Measurements from ENCODE around the gene C2orf81. TPM values are rescaled to one million over a fixed set of nuclear protein-coding genes. Genes with fewer than 3 reads are reported as not detected.

The C2orf81 gene
- total RNA-seq, 4 donors from 2014 or later: 0.22 to 0.76 (median 0.59) TPM

- H3K4me1 ChIP-seq: peaks cover 0 to 33% (median 12%) of the 10 kb centered on the region in 3 donors
- intact Hi-C loops (cut with DNase I): no loop called here
- DNase-seq: no peak
- peak overlapping the region in 3 of 4 donors; percentile 20 to 49 (median 34) for H3K4me3 ChIP-seq
- peak overlapping the region in 3 of 4 donors; percentile 47 to 66 (median 61) for H3K27ac ChIP-seq
- no peaks in the 10 kb centered on the region for H3K27me3 ChIP-seq
- H3K9me3 ChIP-seq: no peaks in the 10 kb centered on the region
- H3K36me3 ChIP-seq: peaks cover 15 to 58% (median 40%) of the 10 kb centered on the region in 3 donors
- 70 to 85% methylated on average over 5 of the region's 8 CpGs for WGBS, 2 donors
- no peak for TF ChIP-seq POLR2A (IDR thresholded peaks at IDR 0.05)
- no peak for TF ChIP-seq CTCF (IDR thresholded peaks at IDR 0.05)
These were observed 47.4 kb downstream of the C2orf81 start for GRCh38 chr2:74373985-74374384.

GRCh38 chr2:74373221-74373676 lies 48.2 kb downstream of the C2orf81 start:
- Histone ChIP-seq H3K36me3 (peaks cover 20 to 65% (median 48%) of the 10 kb centered on the region in 3 donors), H3K4me1 (peaks cover 0 to 33% (median 12%) of the 10 kb centered on the region in 3 donors), H3K4me3 (peak overlapping the region in 1 of 4 donors; percentile 49), H3K27ac (peak overlapping the region in 3 of 4 donors; percentile 46 to 66 (median 47)), H3K9me3 (no peaks in the 10 kb centered on the region), H3K27me3 (no peaks in the 10 kb centered on the region)
- no peak for DNase-seq
- intact Hi-C loops (cut with DNase I): no loop called here
- TF ChIP-seq CTCF (IDR thresholded peaks at IDR 0.05): no peak
- no peak for TF ChIP-seq POLR2A (IDR thresholded peaks at IDR 0.05)
- WGBS, 2 donors: 40 to 90% methylated on average over 1 to 3 of the region's 5 CpGs

GRCh38 chr2:74372674-74373073 lies 48.7 kb downstream of the C2orf81 start:
- no peak for DNase-seq
- Histone ChIP-seq H3K4me3 (no peak overlapping the region), H3K9me3 (no peaks in the 10 kb centered on the region), H3K27me3 (no peaks in the 10 kb centered on the region), H3K27ac (no peak overlapping the region), H3K4me1 (peaks cover 0 to 33% (median 12%) of the 10 kb centered on the region in 3 donors), H3K36me3 (peaks cover 23 to 66% (median 49%) of the 10 kb centered on the region in 3 donors)
- TF ChIP-seq CTCF (IDR thresholded peaks at IDR 0.05): no peak
- TF ChIP-seq POLR2A (IDR thresholded peaks at IDR 0.05): no peak
- intact Hi-C loops (cut with DNase I): no loop called here
- WGBS, 2 donors: 38 to 72% methylated on average over 6 of the region's 6 CpGs

- Histone ChIP-seq H3K9me3 (no peaks in the 10 kb centered on the region), H3K27me3 (no peaks in the 10 kb centered on the region), H3K27ac (no peak overlapping the region), H3K4me3 (no peak overlapping the region), H3K36me3 (peaks cover 35 to 66% (median 52%) of the 10 kb centered on the region in 3 donors), H3K4me1 (peaks cover 0 to 33% (median 12%) of the 10 kb centered on the region in 3 donors)
- TF ChIP-seq CTCF (IDR thresholded peaks at IDR 0.05) (no peak), POLR2A (IDR thresholded peaks at IDR 0.05) (no peak)
- intact Hi-C loops (cut with DNase I): no loop called here
- 96 to 97% methylated on average over 3 to 9 of the region's 9 CpGs for WGBS, 2 donors
- no peak for DNase-seq
These were observed 50.0 kb downstream of the C2orf81 start for GRCh38 chr2:74371421-74371820.

GRCh38 chr2:74369976-74370375 lies 51.4 kb downstream of the C2orf81 start:
- intact Hi-C loops (cut with DNase I): no loop called here
- no peak for TF ChIP-seq CTCF (IDR thresholded peaks at IDR 0.05)
- no peak for TF ChIP-seq POLR2A (IDR thresholded peaks at IDR 0.05)
- WGBS, 2 donors: 90 to 98% methylated on average over 6 to 7 of the region's 7 CpGs
- Histone ChIP-seq H3K27me3 (no peaks in the 10 kb centered on the region), H3K9me3 (no peaks in the 10 kb centered on the region), H3K4me1 (peaks cover 0 to 25% (median 12%) of the 10 kb centered on the region in 3 donors), H3K27ac (no peak overlapping the region), H3K36me3 (peaks cover 48 to 68% (median 64%) of the 10 kb centered on the region in 3 donors), H3K4me3 (no peak overlapping the region)
- DNase-seq: no peak

Data from esophagus squamous epithelium (tissue), 5 donors.